ENCODE measurements around the gene NELFE. TPM values are rescaled to one million over a fixed set of nuclear protein-coding genes. Genes with fewer than 3 reads are reported as not detected.

The NELFE gene
- total and polyA plus RNA-seq, 2 of the 13 experiments (the other 11 are each of a cell fraction or from before 2014, with no cell fraction given): 51.3 to 69.8 TPM

DNA sequence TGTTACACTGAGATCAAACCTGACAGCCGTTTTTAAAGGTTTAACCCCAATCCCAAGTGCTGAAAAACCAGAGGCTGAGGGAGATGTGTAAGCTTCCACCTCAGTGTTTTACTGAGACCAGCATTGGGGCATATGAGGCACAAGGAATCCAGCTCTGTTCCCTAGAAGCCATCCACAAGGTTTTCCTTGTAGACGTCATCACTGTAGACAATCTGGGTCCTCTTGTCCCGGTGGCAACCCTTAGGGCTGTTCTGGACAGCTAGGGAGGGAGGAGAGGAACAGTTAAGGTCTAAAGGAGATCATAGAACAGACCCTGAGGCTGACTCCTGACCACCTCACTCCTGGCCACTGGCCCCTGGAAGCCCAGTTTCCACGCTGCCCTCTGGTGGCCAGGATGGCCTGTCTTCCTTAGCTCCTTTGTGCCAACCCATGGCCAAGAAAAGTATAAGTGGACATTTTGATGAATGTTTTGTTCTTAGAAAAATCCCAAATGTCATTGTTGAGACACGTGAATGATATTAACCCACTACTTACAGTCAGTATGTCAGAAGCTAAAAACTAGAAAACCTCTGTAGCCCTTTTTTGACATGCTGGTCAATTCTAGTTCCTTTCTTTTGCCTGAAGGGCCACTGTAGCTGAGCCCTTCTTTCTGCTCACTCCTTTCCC is 6.5 kb downstream of the NELFE start (continued):
- TF ChIP-seq, protein P1, sequence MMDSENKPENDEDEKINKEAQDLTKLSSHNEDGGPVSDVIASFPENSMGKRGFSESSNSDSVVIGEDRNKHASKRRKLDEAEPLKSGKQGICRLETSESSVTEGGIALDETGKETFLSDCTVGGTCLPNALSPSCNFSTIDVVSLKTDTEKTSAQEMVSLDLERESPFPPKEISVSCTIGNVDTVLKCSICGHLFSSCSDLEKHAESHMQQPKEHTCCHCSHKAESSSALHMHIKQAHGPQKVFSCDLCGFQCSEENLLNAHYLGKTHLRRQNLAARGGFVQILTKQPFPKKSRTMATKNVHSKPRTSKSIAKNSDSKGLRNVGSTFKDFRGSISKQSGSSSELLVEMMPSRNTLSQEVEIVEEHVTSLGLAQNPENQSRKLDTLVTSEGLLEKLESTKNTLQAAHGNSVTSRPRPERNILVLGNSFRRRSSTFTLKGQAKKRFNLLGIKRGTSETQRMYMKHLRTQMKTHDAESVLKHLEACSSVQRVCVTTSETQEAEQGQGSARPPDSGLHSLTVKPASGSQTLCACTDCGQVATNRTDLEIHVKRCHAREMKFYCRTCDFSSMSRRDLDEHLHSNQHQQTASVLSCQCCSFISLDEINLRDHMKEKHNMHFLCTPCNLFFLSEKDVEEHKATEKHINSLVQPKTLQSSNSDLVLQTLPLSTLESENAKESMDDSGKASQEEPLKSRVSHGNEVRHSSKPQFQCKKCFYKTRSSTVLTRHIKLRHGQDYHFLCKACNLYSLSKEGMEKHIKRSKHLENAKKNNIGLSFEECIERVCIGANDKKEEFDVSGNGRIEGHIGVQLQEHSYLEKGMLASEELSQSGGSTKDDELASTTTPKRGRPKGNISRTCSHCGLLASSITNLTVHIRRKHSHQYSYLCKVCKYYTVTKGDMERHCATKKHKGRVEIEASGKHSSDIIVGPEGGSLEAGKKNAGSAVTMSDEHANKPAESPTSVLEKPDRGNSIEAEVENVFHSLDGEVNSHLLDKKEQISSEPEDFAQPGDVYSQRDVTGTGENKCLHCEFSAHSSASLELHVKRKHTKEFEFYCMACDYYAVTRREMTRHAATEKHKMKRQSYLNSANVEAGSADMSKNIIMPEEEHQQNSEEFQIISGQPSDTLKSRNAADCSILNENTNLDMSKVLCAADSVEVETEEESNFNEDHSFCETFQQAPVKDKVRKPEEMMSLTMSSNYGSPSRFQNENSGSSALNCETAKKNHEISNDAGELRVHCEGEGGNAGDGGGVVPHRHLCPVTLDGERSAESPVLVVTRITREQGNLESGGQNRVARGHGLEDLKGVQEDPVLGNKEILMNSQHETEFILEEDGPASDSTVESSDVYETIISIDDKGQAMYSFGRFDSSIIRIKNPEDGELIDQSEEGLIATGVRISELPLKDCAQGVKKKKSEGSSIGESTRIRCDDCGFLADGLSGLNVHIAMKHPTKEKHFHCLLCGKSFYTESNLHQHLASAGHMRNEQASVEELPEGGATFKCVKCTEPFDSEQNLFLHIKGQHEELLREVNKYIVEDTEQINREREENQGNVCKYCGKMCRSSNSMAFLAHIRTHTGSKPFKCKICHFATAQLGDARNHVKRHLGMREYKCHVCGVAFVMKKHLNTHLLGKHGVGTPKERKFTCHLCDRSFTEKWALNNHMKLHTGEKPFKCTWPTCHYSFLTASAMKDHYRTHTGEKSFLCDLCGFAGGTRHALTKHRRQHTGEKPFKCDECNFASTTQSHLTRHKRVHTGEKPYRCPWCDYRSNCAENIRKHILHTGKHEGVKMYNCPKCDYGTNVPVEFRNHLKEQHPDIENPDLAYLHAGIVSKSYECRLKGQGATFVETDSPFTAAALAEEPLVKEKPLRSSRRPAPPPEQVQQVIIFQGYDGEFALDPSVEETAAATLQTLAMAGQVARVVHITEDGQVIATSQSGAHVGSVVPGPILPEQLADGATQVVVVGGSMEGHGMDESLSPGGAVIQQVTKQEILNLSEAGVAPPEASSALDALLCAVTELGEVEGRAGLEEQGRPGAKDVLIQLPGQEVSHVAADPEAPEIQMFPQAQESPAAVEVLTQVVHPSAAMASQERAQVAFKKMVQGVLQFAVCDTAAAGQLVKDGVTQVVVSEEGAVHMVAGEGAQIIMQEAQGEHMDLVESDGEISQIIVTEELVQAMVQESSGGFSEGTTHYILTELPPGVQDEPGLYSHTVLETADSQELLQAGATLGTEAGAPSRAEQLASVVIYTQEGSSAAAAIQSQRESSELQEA (CRISPR knock-in tag; IDR thresholded peaks at IDR 0.05; ENCODE audit: not compliant biosample characterization): no peak
- TF ChIP-seq, protein P2, sequence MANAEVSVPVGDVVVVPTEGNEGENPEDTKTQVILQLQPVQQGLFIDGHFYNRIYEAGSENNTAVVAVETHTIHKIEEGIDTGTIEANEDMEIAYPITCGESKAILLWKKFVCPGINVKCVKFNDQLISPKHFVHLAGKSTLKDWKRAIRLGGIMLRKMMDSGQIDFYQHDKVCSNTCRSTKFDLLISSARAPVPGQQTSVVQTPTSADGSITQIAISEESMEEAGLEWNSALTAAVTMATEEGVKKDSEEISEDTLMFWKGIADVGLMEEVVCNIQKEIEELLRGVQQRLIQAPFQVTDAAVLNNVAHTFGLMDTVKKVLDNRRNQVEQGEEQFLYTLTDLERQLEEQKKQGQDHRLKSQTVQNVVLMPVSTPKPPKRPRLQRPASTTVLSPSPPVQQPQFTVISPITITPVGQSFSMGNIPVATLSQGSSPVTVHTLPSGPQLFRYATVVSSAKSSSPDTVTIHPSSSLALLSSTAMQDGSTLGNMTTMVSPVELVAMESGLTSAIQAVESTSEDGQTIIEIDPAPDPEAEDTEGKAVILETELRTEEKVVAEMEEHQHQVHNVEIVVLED (CRISPR knock-in tag; IDR thresholded peaks at IDR 0.05; ENCODE audit: borderline replicate concordance): no peak
- no peak for TF ChIP-seq ZNF557 (CRISPR knock-in tag; IDR thresholded peaks at IDR 0.05)
- TF ChIP-seq, protein P3, sequence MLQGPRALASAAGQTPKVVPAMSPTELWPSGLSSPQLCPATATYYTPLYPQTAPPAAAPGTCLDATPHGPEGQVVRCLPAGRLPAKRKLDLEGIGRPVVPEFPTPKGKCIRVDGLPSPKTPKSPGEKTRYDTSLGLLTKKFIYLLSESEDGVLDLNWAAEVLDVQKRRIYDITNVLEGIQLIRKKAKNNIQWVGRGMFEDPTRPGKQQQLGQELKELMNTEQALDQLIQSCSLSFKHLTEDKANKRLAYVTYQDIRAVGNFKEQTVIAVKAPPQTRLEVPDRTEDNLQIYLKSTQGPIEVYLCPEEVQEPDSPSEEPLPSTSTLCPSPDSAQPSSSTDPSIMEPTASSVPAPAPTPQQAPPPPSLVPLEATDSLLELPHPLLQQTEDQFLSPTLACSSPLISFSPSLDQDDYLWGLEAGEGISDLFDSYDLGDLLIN (CRISPR knock-in tag; IDR thresholded peaks at IDR 0.05; ENCODE audit: borderline replicate concordance): no peak
- TF ChIP-seq IKZF1 (IDR thresholded peaks at IDR 0.05): no peak
- TF ChIP-seq ATM (IDR thresholded peaks at IDR 0.05; ENCODE audit: borderline replicate concordance): no peak
- no peak for TF ChIP-seq FIP1L1 (IDR thresholded peaks at IDR 0.05; ENCODE audit: borderline replicate concordance, insufficient read depth, low read depth, low read length)
- no peak for TF ChIP-seq ZNF570 (CRISPR knock-in tag; IDR thresholded peaks at IDR 0.05; ENCODE audit: borderline replicate concordance)
- TF ChIP-seq, protein P4, sequence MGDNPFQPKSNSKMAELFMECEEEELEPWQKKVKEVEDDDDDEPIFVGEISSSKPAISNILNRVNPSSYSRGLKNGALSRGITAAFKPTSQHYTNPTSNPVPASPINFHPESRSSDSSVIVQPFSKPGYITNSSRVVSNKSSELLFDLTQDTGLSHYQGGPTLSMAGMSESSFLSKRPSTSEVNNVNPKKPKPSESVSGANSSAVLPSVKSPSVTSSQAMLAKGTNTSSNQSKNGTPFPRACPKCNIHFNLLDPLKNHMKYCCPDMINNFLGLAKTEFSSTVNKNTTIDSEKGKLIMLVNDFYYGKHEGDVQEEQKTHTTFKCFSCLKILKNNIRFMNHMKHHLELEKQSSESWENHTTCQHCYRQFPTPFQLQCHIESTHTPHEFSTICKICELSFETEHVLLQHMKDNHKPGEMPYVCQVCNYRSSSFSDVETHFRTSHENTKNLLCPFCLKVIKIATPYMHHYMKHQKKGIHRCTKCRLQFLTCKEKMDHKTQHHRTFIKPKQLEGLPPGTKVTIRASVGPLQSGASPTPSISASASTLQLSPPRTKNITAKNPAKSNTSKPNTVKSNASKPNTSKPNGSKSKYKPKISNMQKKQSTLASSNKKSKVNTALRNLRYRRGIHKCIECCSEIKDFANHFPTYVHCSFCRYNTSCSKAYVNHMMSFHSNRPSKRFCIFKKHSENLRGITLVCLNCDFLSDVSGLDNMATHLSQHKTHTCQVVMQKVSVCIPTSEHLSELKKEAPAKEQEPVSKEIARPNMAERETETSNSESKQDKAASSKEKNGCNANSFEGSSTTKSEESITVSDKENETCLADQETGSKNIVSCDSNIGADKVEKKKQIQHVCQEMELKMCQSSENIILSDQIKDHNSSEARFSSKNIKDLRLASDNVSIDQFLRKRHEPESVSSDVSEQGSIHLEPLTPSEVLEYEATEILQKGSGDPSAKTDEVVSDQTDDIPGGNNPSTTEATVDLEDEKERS (CRISPR knock-in tag; IDR thresholded peaks at IDR 0.05): no peak
- TF ChIP-seq, protein P5, sequence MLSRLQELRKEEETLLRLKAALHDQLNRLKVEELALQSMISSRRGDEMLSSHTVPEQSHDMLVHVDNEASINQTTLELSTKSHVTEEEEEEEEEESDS (CRISPR knock-in tag; IDR thresholded peaks at IDR 0.05; ENCODE audit: borderline replicate concordance): no peak
- TF ChIP-seq BORCS8-MEF2B (CRISPR knock-in tag; IDR thresholded peaks at IDR 0.05): 0 out of 2 replicates have a peak, but pooled peaks have one; percentile 57
